ENCODE data around the gene MYL5.
A peak's percentile ranks its signal among the peaks of the same experiment; 100 is the strongest.

Gene MYL5

DNA sequence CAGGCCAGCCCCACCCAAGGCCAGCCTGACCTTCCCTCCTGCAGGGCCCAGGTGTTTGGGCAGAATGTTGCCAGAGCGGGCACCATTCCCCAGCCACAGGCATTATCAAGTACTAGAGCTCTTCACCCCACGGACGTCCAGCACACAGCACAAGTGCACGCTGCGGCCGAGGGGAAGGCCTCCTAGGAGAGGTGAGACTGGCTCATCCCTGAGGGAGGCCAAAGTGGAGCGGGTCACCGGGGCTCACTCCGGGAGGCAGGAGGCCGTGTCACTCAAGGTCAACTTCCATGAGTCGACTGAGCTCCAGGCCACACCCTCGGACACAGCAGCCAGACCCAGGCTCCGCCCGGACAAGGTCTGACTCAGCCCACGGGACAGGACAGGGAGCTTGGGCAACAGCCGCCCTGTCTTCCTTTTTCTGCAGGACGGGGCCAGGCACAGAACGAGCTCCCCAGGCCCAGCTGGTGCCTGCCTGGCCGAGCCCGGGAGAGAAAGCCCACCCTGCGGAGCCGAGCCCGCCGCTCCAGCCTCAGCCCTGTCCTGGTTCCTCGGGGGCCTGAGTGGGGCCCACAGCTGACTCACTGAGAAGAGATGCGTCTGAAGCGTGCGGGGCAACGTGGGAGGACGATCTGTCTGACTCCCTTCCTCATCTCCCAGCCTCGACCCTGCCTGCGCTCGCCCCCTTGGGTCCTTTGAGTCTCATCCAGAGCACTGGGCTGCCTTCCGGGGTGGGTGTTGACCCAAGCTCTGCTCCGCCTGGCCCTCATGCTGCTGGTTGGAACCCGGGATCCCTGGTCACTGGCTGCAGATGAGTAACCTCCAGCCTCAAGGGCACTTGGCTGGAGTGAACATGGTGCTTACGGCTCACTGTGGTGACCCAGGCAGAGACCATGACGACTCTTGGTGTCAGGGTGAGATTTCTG, 13.0 kb downstream of the MYL5 start:
- H3K4me3 ChIP-seq (ENCODE audit: low read depth, low read length) = no peak overlapping the region
- H3K9me3 ChIP-seq (ENCODE audit: control insufficient read depth, insufficient read depth, low read depth, low read length) = no peaks in the 10 kb centered on the region
- TF ChIP-seq KLF1 (tag by site-specific recombination; IDR thresholded peaks at IDR 0.05) (peak; percentile 68), ZNF555 (tag by site-specific recombination; conservative IDR thresholded peaks at IDR 0.05) (no peak), ZFP37 (tag by site-specific recombination; IDR thresholded peaks at IDR 0.05) (no peak), ZFP69B (tag by site-specific recombination; IDR thresholded peaks at IDR 0.05) (0 out of 2 replicates have a peak, but pooled peaks have one; percentile 60), ZNF610 (tag by site-specific recombination; IDR thresholded peaks at IDR 0.05; ENCODE audit: borderline replicate concordance) (no peak), ZNF654 (tag by site-specific recombination; IDR thresholded peaks at IDR 0.05; ENCODE audit: low read depth) (no peak), ZNF341 (tag by site-specific recombination; IDR thresholded peaks at IDR 0.05; ENCODE audit: low read depth) (no peak), ZNF692 (tag by site-specific recombination; IDR thresholded peaks at IDR 0.05) (peak; percentile 54; the same call in 1 of the 2 replicates), HOXD13 (CRISPR knock-in tag; IDR thresholded peaks at IDR 0.05; ENCODE audit: borderline replicate concordance) (no peak), ZFP3 (tag by site-specific recombination; IDR thresholded peaks at IDR 0.05; ENCODE audit: low read depth) (no peak), ZNF530 (tag by site-specific recombination; IDR thresholded peaks at IDR 0.05; ENCODE audit: low read depth) (no peak), PRDM10 (tag by site-specific recombination; IDR thresholded peaks at IDR 0.05) (no peak), ZNF16 (tag by site-specific recombination; IDR thresholded peaks at IDR 0.05; ENCODE audit: low read depth) (no peak), ZNF677 (tag by site-specific recombination; IDR thresholded peaks at IDR 0.05) (no peak)
- TF ChIP-seq, protein P1, sequence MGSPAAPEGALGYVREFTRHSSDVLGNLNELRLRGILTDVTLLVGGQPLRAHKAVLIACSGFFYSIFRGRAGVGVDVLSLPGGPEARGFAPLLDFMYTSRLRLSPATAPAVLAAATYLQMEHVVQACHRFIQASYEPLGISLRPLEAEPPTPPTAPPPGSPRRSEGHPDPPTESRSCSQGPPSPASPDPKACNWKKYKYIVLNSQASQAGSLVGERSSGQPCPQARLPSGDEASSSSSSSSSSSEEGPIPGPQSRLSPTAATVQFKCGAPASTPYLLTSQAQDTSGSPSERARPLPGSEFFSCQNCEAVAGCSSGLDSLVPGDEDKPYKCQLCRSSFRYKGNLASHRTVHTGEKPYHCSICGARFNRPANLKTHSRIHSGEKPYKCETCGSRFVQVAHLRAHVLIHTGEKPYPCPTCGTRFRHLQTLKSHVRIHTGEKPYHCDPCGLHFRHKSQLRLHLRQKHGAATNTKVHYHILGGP (tag by site-specific recombination; IDR thresholded peaks at IDR 0.05) = no peak
- TF ChIP-seq, protein P2, sequence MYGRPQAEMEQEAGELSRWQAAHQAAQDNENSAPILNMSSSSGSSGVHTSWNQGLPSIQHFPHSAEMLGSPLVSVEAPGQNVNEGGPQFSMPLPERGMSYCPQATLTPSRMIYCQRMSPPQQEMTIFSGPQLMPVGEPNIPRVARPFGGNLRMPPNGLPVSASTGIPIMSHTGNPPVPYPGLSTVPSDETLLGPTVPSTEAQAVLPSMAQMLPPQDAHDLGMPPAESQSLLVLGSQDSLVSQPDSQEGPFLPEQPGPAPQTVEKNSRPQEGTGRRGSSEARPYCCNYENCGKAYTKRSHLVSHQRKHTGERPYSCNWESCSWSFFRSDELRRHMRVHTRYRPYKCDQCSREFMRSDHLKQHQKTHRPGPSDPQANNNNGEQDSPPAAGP (tag by site-specific recombination; IDR thresholded peaks at IDR 0.05) = no peak
- no peaks in the 10 kb centered on the region for H3K4me1 ChIP-seq (ENCODE audit: control insufficient read depth, insufficient read depth, low read length)
- ChIA-PET CTCF (no interaction called here), POLR2A (interaction anchor here (1.4 kb wide), 1 partner anchor 12 kb away, joined by 3 read pairs; no protein-coding TSS in a partner anchor)
- H3K36me3 ChIP-seq (ENCODE audit: control insufficient read depth in 2 of 2, insufficient read depth in 1 of 2, low read length in 2 of 2) = no peaks in the 10 kb centered on the region
- no peak overlapping the region for H3K27ac ChIP-seq (ENCODE audit: extremely low read depth, low read depth, low read length)

Measured in HEK293 (cell line).